HepG2 (cell line): ENCODE data around the gene CDCA4. TPM values are rescaled to one million over a fixed set of nuclear protein-coding genes. Genes with fewer than 3 reads are reported as not detected.

Experiments used
- ATAC-seq: fragments of 200-7000 bp; cut with Tn5 transposase; 3 replicates; pipeline ENCODE4 v1.9.1; 2020; ENCODE audit warnings: mild to moderate bottlenecking, moderate library complexity
- BruUV-seq: library from RNA; stranded (reverse); fragments of 400-500 nt; replicated peaks from 2 replicates; lab custom pipeline; 2021; lab: Mats Ljungman, UMichigan
- CTCF ChIA-PET: fragments of 300-600 bp; formaldehyde crosslinking; extraction: SDS; loops from one replicate; lab custom pipeline; 2021; ENCODE audit warnings: low total read pairs, inconsistent platforms, low intra/inter-chr PET ratio; lab: Yijun Ruan, JAX
- POLR2A ChIA-PET: fragments of 350-600 bp; sonication (Branson Sonifier 250); formaldehyde crosslinking; loops from one replicate; lab custom pipeline; 2020; ENCODE audit warnings: antibody characterized with exemption, inconsistent platforms; lab: Yijun Ruan, JAX
- DNase-seq: peaks from one replicate; pipeline ENCODE4 v3.0.0-alpha.2; 2015; ENCODE audit warnings: low spot score
- FAIRE-seq: peaks from 3 replicates; lab custom pipeline; 2011; peaks lifted over from hg19 to GRCh38; lab: Jason Lieb, UNC
- H2AFZ ChIP-seq: one replicate; pipeline ENCODE4 v1.6.1; 2011; ENCODE audit warnings: low read length, inconsistent platforms
- H3K27ac ChIP-seq: fragments of 300-600 bp; 3 replicates; pipeline ENCODE4 v1.8.0; 2011; ENCODE audit warnings: mixed run types, mild to moderate bottlenecking, mixed read lengths, low read length, inconsistent platforms; ENCODE audit not compliant: insufficient read depth; ENCODE audit errors: extremely low read length
- H3K27me3 ChIP-seq, 2 experiments: fragments of 200-600 bp in 1 of 2; 2 replicates in 1 of 2; 3 replicates in 1 of 2; pipeline versions ENCODE4 v1.6.0 to v1.8.0; 2011; ENCODE audit warnings: low read length in 2 of 2, mild to moderate bottlenecking in 2 of 2, moderate library complexity in 2 of 2, inconsistent platforms in 1 of 2; ENCODE audit not compliant: insufficient read depth in 2 of 2, control insufficient read depth in 1 of 2
- H3K36me3 ChIP-seq, 2 experiments: fragments of 200-600 bp in 1 of 2; replicated peaks in 1 of 2; 2 replicates in 1 of 2; 3 replicates in 1 of 2; pipeline versions ENCODE4 v1.5.1 to v1.8.0; 2011; ENCODE audit warnings: low read length in 2 of 2, inconsistent platforms in 1 of 2; ENCODE audit not compliant: insufficient read depth in 2 of 2, control insufficient read depth in 1 of 2
- H3K4me1 ChIP-seq: 2 replicates; pipeline ENCODE4 v1.5.1; 2012; ENCODE audit warnings: low read length, inconsistent platforms; ENCODE audit not compliant: insufficient read depth
- H3K4me2 ChIP-seq: 2 replicates; pipeline ENCODE4 v1.6.0; 2011; ENCODE audit warnings: low read depth, low read length, inconsistent platforms
- H3K4me3 ChIP-seq, 3 experiments: fragments of 200-600 bp in 1 of 3; sonication (generic), shearing (Covaris generic) in 1 of 3; replicated peaks in 1 of 3; 2 replicates each; pipeline ENCODE4 v1.5.1; 2011 to 2016; ENCODE audit warnings: low read length in 3 of 3, inconsistent platforms in 2 of 3, low read depth in 2 of 3, mild to moderate bottlenecking in 2 of 3, control low read depth in 1 of 3, mixed read lengths in 1 of 3; ENCODE audit not compliant: insufficient read depth in 1 of 3
- H3K79me2 ChIP-seq: one replicate; pipeline ENCODE4 v1.6.1; 2011; ENCODE audit warnings: low read length, inconsistent platforms; ENCODE audit not compliant: insufficient read depth
- H3K9ac ChIP-seq: 2 replicates; pipeline ENCODE4 v1.6.0; 2011; ENCODE audit warnings: mild to moderate bottlenecking, low read depth, low read length, inconsistent platforms; ENCODE audit not compliant: insufficient read depth
- H3K9me3 ChIP-seq: 2 replicates; pipeline ENCODE4 v1.5.1; 2012; ENCODE audit warnings: mild to moderate bottlenecking, low read length
- H4K20me1 ChIP-seq: 2 replicates; pipeline ENCODE4 v1.6.0; 2011; ENCODE audit warnings: inconsistent platforms, mild to moderate bottlenecking, low read length, moderate library complexity; ENCODE audit not compliant: insufficient read depth
- ADNP ChIP-seq: sonication (generic); formaldehyde crosslinking; IDR thresholded peaks from 2 replicates; pipeline ENCODE4 v1.4.0; 2020; ENCODE audit warnings: missing genetic modification reagents
- CBFB ChIP-seq: sonication (generic); formaldehyde crosslinking; IDR thresholded peaks from 2 replicates; pipeline ENCODE4 v1.4.0; 2020; ENCODE audit warnings: missing genetic modification reagents
- FOXA1 ChIP-seq, 2 experiments: fragments of 450-650 bp in 1 of 2; sonication (generic) in 1 of 2; formaldehyde crosslinking in 1 of 2; IDR thresholded peaks; 2 replicates each; pipeline versions ENCODE4 v1.4.0 to v1.6.1; 2016 to 2020; ENCODE audit warnings: missing genetic modification reagents in 1 of 2
- NFE2 ChIP-seq: sonication (generic); formaldehyde crosslinking; IDR thresholded peaks from 2 replicates; pipeline ENCODE4 v1.4.0; 2020; ENCODE audit warnings: missing genetic modification reagents
- RBM22 ChIP-seq: fragments of 200-400 bp; formaldehyde crosslinking; optimal IDR thresholded peaks from 2 replicates; pipeline ENCODE3; 2017; ENCODE audit warnings: mild to moderate bottlenecking, low read length, moderate library complexity
- ZFP36 ChIP-seq: fragments of 150-350 bp; IDR thresholded peaks from 2 replicates; pipeline ENCODE4 v1.6.1; 2018; ENCODE audit warnings: borderline replicate concordance, low read length, low read depth; ENCODE audit not compliant: partially characterized antibody
- ZNF276 ChIP-seq: sonication (generic); formaldehyde crosslinking; IDR thresholded peaks from 2 replicates; pipeline ENCODE4 v1.4.0; 2020; ENCODE audit warnings: mild to moderate bottlenecking, low read depth, missing genetic modification reagents
- ZNF484 ChIP-seq: sonication (generic); formaldehyde crosslinking; IDR thresholded peaks from 2 replicates; pipeline ENCODE4 v1.5.1; 2020; ENCODE audit warnings: mild to moderate bottlenecking, low read depth, missing genetic modification reagents, borderline replicate concordance
- ZNF619 ChIP-seq: sonication (generic); formaldehyde crosslinking; IDR thresholded peaks from 2 replicates; pipeline ENCODE4 v1.4.0; 2020; ENCODE audit warnings: mild to moderate bottlenecking, missing genetic modification reagents
- ZNF768 ChIP-seq: sonication (generic); formaldehyde crosslinking; IDR thresholded peaks from 2 replicates; pipeline ENCODE4 v1.4.0; 2020; ENCODE audit warnings: missing genetic modification reagents
- ZSCAN31 ChIP-seq: sonication (generic); formaldehyde crosslinking; IDR thresholded peaks from 2 replicates; pipeline ENCODE4 v1.5.0; 2020; ENCODE audit warnings: low read depth, mild to moderate bottlenecking, missing genetic modification reagents
- WGBS: methylation state at CpG from one replicate; pipeline ENCODE4 v1.1.6; 2017; ENCODE audit warnings: low lambda C conversion rate; 5-methylcytosine and 5-hydroxymethylcytosine counted together
- in situ Hi-C: cut with HindIII; loops from 2 replicates; pipeline ENCODE4 v1.10.0; 2017; ENCODE audit warnings: low pct_unique_long_range_greater_than_20kb; ENCODE audit not compliant: extremely low pct_ligation_motif_present
- intact Hi-C: fragments of 100-400 bp; cut with micrococcal nuclease; formaldehyde crosslinking; loops from one replicate; pipeline ENCODE4 v1.10.0; 2022; ENCODE audit not compliant: unreplicated experiment
- polyA plus RNA-seq, 8 experiments: library from polyadenylated mRNA; depleted of rRNA in 3 of 8; stranded (reverse) in 7 of 8; unstranded in 1 of 8; fragments of >200 nt; fragmentation: Illumina TruSeq in 4 of 8; extraction: Trizol in 4 of 8; gene quantifications; 2 replicates each; pipeline versions ENCODE4 v1.2.1 to v1.2.3, GENCODE V29; 2011 to 2016; ENCODE audit warnings: low read depth in 4 of 8, missing spikeins in 1 of 8, mixed read lengths in 1 of 8; ENCODE audit not compliant: insufficient read depth in 1 of 8
- total RNA-seq, 5 experiments: library from RNA; depleted of rRNA; stranded (reverse); fragments of >200 nt; fragmentation: Illumina TruSeq; extraction: Trizol; gene quantifications; 2 replicates each; pipeline ENCODE4 v1.2.3, GENCODE V29; 2016; ENCODE audit warnings: low read depth in 1 of 5

Gene CDCA4
- total and polyA plus RNA-seq, 2 of the 13 experiments (the other 11 are each of a cell fraction or from before 2014, with no cell fraction given), result 19.7 to 43.1 TPM

- TF ChIP-seq ZNF484 (CRISPR knock-in tag), result no peak
- TF ChIP-seq ZNF619 (CRISPR knock-in tag), result no peak
- TF ChIP-seq NFE2, result no peak
- no peak for TF ChIP-seq ZFP36
- no peak for TF ChIP-seq FOXA1 (IDR thresholded peaks at IDR 0.05)
- no peak for TF ChIP-seq FOXA1 (CRISPR knock-in tag; IDR thresholded peaks at IDR 0.05)
- TF ChIP-seq ADNP (CRISPR knock-in tag), result no peak
- no peak for TF ChIP-seq ZNF768
- no peak for TF ChIP-seq CBFB (CRISPR knock-in tag)
- TF ChIP-seq RBM22, result no peak
- TF ChIP-seq ZNF276 (CRISPR knock-in tag), result no peak
- TF ChIP-seq ZSCAN31 (CRISPR knock-in tag), result no peak
- Histone ChIP-seq H3K79me2 (no peaks in the 10 kb centered on the region), H3K9me3 (no peaks in the 10 kb centered on the region), H3K27me3 (no peaks in the 10 kb centered on the region), H3K9ac (no peak overlapping the region), H3K4me1 (no peaks in the 10 kb centered on the region), H3K4me2 (no peak overlapping the region), H3K4me3 (no peak overlapping the region), H3K36me3 (no peaks in the 10 kb centered on the region), H3K27ac (no peak overlapping the region), H4K20me1 (no peaks in the 10 kb centered on the region), H2AFZ (no peak overlapping the region)
- in situ Hi-C loops, result no loop called here
- ChIA-PET CTCF (no interaction called here), POLR2A (no interaction called here)
- FAIRE-seq (no peak), ATAC-seq (no peak), DNase-seq (no peak)
- 66% methylated on average over 6 of the region's 6 CpGs for WGBS
- no TSS peak for BruUV-seq
- intact Hi-C loops, result no loop called here
These were observed 25.9 kb downstream of the CDCA4 start for GRCh38 chr14:104994978-104995377.
